Measurements from ENCODE around the gene AKR1B1. TPM values are rescaled to one million over a fixed set of nuclear protein-coding genes. Genes with fewer than 3 reads are reported as not detected.

AKR1B1 gene
- total RNA-seq, 1 donor from 2014 or later: 99.8 TPM

DNA sequence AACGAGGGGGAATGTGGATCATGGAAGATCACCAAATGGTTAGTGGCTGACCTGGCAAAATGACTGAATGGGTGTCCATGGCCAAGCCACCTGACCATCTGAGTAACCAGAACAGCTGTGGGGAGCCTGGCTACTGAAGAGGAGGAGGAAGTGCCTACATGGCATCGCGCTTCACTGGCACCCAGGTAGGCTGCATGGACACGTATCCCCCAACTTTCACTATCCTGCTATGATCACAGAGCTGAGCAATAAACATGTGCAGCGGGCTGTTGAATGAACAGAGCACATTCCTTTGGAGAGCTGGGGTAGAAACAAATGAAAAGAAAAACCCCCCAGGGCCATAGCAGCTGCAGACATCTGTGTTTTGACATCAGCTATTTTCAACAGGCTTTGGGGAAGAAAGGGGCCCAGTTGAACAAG, 6.5 kb downstream of the AKR1B1 start:
- H3K4me1 Mint-ChIP-seq (ENCODE audit: low read depth): peaks cover 21% of the 10 kb centered on the region
- no peak overlapping the region for H3K27ac Mint-ChIP-seq
- TF ChIP-seq, protein P1, sequence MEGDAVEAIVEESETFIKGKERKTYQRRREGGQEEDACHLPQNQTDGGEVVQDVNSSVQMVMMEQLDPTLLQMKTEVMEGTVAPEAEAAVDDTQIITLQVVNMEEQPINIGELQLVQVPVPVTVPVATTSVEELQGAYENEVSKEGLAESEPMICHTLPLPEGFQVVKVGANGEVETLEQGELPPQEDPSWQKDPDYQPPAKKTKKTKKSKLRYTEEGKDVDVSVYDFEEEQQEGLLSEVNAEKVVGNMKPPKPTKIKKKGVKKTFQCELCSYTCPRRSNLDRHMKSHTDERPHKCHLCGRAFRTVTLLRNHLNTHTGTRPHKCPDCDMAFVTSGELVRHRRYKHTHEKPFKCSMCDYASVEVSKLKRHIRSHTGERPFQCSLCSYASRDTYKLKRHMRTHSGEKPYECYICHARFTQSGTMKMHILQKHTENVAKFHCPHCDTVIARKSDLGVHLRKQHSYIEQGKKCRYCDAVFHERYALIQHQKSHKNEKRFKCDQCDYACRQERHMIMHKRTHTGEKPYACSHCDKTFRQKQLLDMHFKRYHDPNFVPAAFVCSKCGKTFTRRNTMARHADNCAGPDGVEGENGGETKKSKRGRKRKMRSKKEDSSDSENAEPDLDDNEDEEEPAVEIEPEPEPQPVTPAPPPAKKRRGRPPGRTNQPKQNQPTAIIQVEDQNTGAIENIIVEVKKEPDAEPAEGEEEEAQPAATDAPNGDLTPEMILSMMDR (IDR thresholded peaks at IDR 0.05; ENCODE audit: unreplicated experiment): no peak

GRCh38 chr7:134451656-134452055, 7.2 kb downstream of the AKR1B1 start:
- Mint-ChIP-seq H3K4me1 (ENCODE audit: low read depth) (peaks cover 21% of the 10 kb centered on the region), H3K4me3 (ENCODE audit: low read depth) (no peak overlapping the region), H3K27ac (no peak overlapping the region), H3K36me3 (ENCODE audit: insufficient read depth) (peaks cover 15% of the 10 kb centered on the region), H3K27me3 (no peaks in the 10 kb centered on the region), H3K9me3 (ENCODE audit: low read depth) (no peaks in the 10 kb centered on the region)
- TF ChIP-seq, protein P1 (IDR thresholded peaks at IDR 0.05; ENCODE audit: unreplicated experiment): no peak
- DNase-seq (ENCODE audit: low spot score, unreplicated experiment): no peak

More for the DNA sequence above, 6.5 kb downstream of the AKR1B1 start:
- H3K27me3 Mint-ChIP-seq: no peaks in the 10 kb centered on the region
- H3K9me3 Mint-ChIP-seq (ENCODE audit: low read depth): no peaks in the 10 kb centered on the region
- no peak for DNase-seq (ENCODE audit: low spot score, unreplicated experiment)
- H3K4me3 Mint-ChIP-seq (ENCODE audit: low read depth): no peak overlapping the region
- peaks cover 15% of the 10 kb centered on the region for H3K36me3 Mint-ChIP-seq (ENCODE audit: insufficient read depth)

DNA sequence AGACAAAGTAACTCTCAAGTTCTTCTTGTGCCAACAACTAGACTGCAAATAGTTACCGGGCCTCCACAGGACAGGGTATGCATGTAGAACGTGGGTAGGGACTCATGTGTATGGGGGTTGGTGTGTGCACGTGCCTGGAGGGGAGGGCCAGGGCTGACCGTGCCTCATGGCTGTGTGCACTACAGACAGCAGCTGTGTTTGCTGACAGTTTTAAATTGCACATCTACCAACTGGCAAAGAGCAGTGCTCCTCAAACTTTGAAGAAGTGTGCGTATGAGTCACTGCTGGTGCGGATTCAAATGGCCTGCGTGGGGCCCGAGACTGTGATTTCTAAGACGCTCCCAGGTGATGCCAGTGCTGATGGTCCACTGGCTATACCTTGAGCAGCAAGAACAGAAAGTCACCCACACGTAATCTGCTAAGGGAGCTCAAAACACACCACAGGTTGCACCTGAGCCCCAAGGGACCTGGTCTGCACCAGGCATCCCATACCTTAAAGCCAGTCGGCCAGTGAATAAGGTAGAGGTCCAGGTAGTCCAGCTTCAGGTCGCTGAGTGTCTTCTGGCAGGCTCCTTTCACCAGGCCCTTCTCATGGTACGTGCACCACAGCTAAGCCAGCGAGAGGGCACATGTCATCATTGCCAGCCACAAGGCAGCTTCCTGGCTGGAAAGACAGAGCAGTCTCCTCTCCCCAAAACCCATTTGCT, 8.5 kb downstream of the AKR1B1 start:
- Mint-ChIP-seq H3K4me1 (ENCODE audit: low read depth) (peaks cover 21% of the 10 kb centered on the region), H3K36me3 (ENCODE audit: insufficient read depth) (peaks cover 12% of the 10 kb centered on the region), H3K4me3 (ENCODE audit: low read depth) (no peak overlapping the region), H3K9me3 (ENCODE audit: low read depth) (no peaks in the 10 kb centered on the region), H3K27me3 (no peaks in the 10 kb centered on the region), H3K27ac (no peak overlapping the region)
- TF ChIP-seq, protein P1 (IDR thresholded peaks at IDR 0.05; ENCODE audit: unreplicated experiment): no peak
- DNase-seq (ENCODE audit: low spot score, unreplicated experiment): no peak

GRCh38 chr7:134449680-134450079, 9.2 kb downstream of the AKR1B1 start:
- H3K9me3 Mint-ChIP-seq (ENCODE audit: low read depth): no peaks in the 10 kb centered on the region
- no peak for DNase-seq (ENCODE audit: low spot score, unreplicated experiment)
- H3K27ac Mint-ChIP-seq: no peak overlapping the region
- TF ChIP-seq, protein P1 (IDR thresholded peaks at IDR 0.05; ENCODE audit: unreplicated experiment): no peak
- peaks cover 11% of the 10 kb centered on the region for H3K36me3 Mint-ChIP-seq (ENCODE audit: insufficient read depth)
- H3K4me1 Mint-ChIP-seq (ENCODE audit: low read depth): peaks cover 21% of the 10 kb centered on the region
- H3K4me3 Mint-ChIP-seq (ENCODE audit: low read depth): no peak overlapping the region
- no peaks in the 10 kb centered on the region for H3K27me3 Mint-ChIP-seq

DNA sequence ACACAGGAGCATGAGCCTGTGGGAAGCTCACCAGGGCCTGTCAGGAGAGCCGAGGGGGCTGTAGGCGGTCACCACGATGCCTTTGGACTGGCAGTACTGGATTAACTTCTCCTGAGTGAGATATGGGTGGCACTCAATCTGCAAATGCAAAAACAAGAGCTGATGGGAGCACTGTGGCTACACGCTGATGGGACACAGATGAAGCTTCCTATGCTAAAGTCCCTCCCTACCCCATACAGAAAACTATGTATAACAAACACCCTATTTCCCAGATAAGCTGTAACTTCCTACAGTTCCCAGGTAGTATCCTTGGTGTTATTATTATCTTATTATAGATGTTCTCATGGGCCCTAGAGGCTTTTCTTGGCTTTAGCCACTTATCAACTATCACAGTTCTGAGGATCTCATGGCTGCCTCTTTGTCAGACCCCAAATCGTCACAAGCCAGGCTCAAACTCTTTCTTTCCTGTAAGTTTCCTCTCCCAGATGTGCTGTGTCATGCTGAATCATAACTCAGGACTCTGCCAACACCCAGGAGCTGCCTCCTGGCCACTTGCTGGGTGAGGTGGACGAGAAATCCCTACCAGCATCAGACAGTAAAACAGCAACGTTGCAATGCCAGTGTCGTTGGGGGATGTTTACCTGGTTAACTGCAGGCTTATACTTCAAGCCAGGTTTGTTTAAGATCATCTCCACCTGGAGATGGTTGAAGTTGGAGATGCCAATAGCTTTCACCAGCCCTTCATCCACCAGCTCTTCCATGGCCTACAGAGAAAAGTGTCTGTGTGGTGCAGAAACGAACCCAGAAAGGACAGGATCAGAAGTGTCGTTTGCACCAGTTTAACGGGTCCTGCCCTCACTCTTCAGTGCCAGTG, 10.3 kb downstream of the AKR1B1 start:
- H3K27ac Mint-ChIP-seq: no peak overlapping the region
- TF ChIP-seq, protein P1 (IDR thresholded peaks at IDR 0.05; ENCODE audit: unreplicated experiment): no peak
- peaks cover 15% of the 10 kb centered on the region for H3K4me1 Mint-ChIP-seq (ENCODE audit: low read depth)
- no peak for DNase-seq (ENCODE audit: low spot score, unreplicated experiment)
- H3K36me3 Mint-ChIP-seq (ENCODE audit: insufficient read depth): peaks cover 13% of the 10 kb centered on the region
- no peaks in the 10 kb centered on the region for H3K9me3 Mint-ChIP-seq (ENCODE audit: low read depth)
- H3K27me3 Mint-ChIP-seq: no peaks in the 10 kb centered on the region
- no peak overlapping the region for H3K4me3 Mint-ChIP-seq (ENCODE audit: low read depth)
